Kidney epithelial cell (primary cell): ENCODE results near the gene PAPLN. TPM values are rescaled to one million over a fixed set of nuclear protein-coding genes. Genes with fewer than 3 reads are reported as not detected.

Source experiments
- DNase-seq: peaks from one replicate; pipeline ENCODE4 v3.0.0-alpha.2; 2010; ENCODE audit warnings: low read depth
- H3K27me3 ChIP-seq: 2 replicates; pipeline ENCODE4 v1.6.0; 2011; ENCODE audit warnings: low read length; ENCODE audit not compliant: control insufficient read depth, insufficient read depth
- H3K36me3 ChIP-seq: 2 replicates; pipeline ENCODE4 v1.5.1; 2011; ENCODE audit warnings: low read length; ENCODE audit not compliant: control insufficient read depth, insufficient read depth
- H3K4me3 ChIP-seq: 2 replicates; pipeline ENCODE4 v1.5.1; 2011; ENCODE audit warnings: low read depth, mild to moderate bottlenecking, control low read depth, low read length
- CTCF ChIP-seq: IDR thresholded peaks from 2 replicates; pipeline ENCODE4 v1.5.1; 2011; ENCODE audit warnings: mild to moderate bottlenecking, moderate library complexity, low read length, control low read depth, inconsistent platforms; ENCODE audit not compliant: insufficient read depth, poor library complexity, severe bottlenecking
- total RNA-seq: library from RNA; depleted of rRNA; stranded (reverse); fragments of >200 nt; gene quantifications from 2 replicates; pipeline ENCODE4 v1.2.3, GENCODE V29; 2015

The PAPLN gene
- total RNA-seq, 1 donor from 2014 or later: 23.3 TPM

- no peak overlapping the region for H3K4me3 ChIP-seq
- no peak for TF ChIP-seq CTCF
- no peak for DNase-seq
- no peaks in the 10 kb centered on the region for H3K27me3 ChIP-seq
- H3K36me3 ChIP-seq: peaks cover 2% of the 10 kb centered on the region
Observed at GRCh38 chr14:73277376-73277775, 40.1 kb downstream of the PAPLN start.

DNA sequence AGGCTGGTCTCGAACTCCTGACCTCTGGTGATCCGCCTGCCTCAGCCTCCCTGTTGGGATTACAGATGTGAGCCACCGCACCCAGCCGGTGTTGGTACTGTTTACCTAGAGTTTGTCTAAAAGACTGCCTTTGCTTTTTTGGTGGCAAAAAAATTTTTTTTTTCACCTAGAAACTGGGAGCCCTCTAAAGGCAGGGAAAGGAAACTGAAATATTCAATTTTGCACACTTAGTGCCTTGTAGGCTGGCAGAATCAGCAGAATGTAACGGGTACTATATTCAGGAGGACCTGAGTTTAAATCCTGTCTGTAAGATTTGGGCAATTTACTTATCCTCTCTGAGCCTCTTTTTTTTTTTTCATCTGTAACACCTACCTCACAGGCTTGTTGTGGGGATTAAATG, 43.6 kb downstream of the PAPLN start:
- H3K36me3 ChIP-seq: peaks cover 2% of the 10 kb centered on the region
- H3K27me3 ChIP-seq: no peaks in the 10 kb centered on the region
- no peak overlapping the region for H3K4me3 ChIP-seq
- no peak for TF ChIP-seq CTCF
- no peak for DNase-seq

GRCh38 chr14:73283608-73284379, 46.5 kb downstream of the PAPLN start:
- H3K4me3 ChIP-seq: no peak overlapping the region
- no peaks in the 10 kb centered on the region for H3K27me3 ChIP-seq
- H3K36me3 ChIP-seq: no peaks in the 10 kb centered on the region
- TF ChIP-seq CTCF: peak; percentile 48
- DNase-seq: no peak

GRCh38 chr14:73285979-73286378, 48.7 kb downstream of the PAPLN start:
- DNase-seq: no peak
- H3K27me3 ChIP-seq: no peaks in the 10 kb centered on the region
- no peak for TF ChIP-seq CTCF

DNA sequence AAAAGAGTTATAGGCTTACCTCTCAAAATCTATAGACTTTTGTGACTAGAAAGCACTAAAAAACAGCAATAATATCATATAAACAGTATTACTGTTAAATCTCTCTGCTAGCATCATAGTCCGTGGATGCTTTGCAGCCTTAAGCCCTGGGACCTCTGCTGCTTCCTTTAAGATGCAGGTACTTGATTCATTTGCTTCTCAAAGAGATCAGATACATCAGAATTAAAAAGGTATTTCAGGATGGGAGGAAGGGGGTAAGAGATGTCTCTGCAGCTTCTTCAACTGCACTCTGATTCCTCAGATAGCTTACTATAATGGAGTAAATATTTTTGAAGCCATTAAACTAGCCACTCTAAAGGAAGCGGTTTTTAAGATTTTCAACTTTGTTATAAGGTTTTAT, 49.3 kb downstream of the PAPLN start:
- Histone ChIP-seq H3K4me3 (no peak overlapping the region), H3K36me3 (no peaks in the 10 kb centered on the region), H3K27me3 (no peaks in the 10 kb centered on the region)
- no peak for DNase-seq
- no peak for TF ChIP-seq CTCF

More at GRCh38 chr14:73285979-73286378, 48.7 kb downstream of the PAPLN start:
- H3K36me3 ChIP-seq: no peaks in the 10 kb centered on the region
- H3K4me3 ChIP-seq: no peak overlapping the region

DNA sequence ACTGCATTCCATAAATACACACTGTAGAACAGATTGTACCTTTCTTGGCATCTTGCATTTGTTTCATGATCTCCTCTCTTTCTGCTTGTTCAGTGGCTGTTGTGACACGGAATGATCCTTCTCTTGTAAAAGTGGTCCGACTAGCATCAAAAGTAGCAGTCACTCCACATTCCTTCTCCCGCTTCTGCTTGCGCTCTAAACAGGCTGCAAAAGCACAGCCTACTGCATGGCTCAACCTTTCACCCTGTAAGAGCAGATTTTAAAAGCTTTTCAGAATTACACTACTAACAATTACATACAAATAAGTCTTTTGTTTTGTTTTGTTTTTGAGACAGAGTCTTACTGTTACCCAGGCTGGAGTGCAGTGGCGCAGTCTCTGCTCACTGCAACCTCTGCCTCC, 49.8 kb downstream of the PAPLN start:
- DNase-seq: no peak
- H3K4me3 ChIP-seq: no peak overlapping the region
- no peaks in the 10 kb centered on the region for H3K27me3 ChIP-seq
- TF ChIP-seq CTCF: no peak
- no peaks in the 10 kb centered on the region for H3K36me3 ChIP-seq
